ENCODE data around the gene CCDC90B.

The CCDC90B gene

DNA sequence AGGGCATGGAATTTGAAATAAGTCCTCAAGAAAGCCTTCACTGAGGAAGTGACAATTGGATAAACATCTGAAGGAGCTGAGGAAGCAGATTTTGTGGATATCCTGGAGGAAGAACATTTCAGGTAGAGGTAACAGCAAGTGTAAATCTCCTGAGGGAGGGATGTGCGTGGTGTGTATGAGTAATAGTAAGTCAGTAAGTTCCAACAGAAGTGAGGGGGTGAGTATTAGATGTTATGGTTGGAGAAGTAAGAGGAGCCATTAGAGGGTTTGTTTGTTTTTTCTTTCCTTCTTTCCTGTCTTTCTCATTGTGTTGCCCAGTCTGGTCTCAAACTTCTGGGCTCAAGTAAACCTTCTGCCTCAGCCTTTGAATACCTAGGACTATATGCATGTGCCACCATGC lies 63.7 kb downstream of the CCDC90B start:
- no peak for DNase-seq

DNA sequence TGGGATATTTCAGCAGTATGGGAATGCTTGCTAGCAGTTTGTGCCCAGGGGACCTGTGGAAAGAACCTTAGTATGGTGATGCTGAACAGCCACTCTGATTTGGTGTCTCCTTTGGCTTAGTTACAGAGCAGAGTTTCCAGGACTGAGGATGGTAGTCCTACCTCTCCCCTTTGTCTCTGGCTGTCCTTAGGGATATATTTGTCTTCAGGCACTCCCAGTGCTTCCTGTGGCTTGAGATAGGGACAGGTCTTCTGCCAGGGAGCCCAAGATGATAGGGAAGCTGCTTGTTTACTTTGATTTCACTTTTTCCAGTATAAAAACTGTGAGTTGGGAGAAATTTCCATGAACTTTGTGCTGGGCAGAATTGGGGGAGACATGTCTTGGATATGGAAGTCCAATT lies 64.5 kb downstream of the CCDC90B start:
- DNase-seq = no peak

DNA sequence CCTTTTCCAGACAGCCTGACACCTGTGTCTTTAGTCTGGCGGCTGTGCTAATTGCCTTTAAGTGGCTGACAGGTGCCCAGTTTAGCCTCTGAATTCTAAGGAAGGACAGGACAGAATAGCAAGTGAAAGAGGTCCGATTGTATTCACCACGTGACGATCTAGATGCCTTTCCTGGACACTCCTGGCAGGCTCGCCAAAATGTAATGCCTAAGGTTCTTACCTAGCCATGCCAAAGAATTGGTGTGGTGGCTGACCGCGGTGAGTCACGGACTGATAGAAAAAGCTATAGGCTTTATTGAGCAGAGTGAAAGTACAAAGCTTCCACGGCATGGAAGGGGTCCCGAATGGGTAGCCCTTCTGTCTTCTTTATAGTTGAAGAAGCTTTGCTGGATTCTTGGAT lies 65.9 kb downstream of the CCDC90B start:
- no peak for DNase-seq

DNA sequence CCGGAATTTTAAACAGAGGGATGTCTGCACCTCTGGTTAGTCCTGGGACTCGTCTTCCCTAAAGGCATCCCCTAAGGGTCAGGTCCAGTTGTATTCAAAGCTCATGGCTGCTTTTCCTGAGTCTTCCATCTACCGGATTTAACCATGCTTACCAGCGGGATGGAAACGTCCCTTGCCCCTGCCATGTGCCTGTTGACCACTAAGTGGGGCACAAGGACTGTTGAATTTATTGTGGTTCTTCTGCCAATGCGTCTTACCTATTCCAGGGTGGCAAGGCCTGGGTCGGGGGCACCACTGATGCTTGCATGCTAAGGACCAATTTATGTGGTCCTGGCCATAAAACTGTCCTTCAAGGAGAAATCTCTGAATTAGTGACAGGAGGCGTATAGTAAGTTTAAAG lies 67.1 kb downstream of the CCDC90B start:
- DNase-seq = no peak

All from activated naive CD4-positive, alpha-beta T cell treated with anti-CD3 and anti-CD28 coated beads, Interleukin-2, amount 50 U/mL, for 16 hours (primary cell).